ENCODE data around the gene MYO5A.

The MYO5A gene

DNA sequence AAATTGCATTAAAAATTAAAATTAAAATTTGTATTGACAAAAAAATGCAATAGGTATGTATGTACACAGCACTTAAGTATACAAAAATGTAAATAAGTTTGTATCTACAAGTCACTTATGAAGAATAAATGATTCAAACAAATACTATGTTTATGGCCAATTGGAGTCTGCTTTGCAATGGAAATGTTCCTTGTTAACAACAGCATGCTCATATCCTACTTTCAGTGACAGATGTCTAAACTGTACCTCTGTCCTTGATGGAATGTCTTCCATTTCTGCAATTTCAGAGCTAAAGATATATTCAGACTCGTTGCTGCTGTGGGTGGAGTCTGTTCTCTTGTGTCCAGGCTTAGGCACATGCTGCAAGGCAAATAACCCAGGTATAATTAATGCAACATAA lies 169.0 kb downstream of the MYO5A start:
- DNase-seq, result no peak

DNA sequence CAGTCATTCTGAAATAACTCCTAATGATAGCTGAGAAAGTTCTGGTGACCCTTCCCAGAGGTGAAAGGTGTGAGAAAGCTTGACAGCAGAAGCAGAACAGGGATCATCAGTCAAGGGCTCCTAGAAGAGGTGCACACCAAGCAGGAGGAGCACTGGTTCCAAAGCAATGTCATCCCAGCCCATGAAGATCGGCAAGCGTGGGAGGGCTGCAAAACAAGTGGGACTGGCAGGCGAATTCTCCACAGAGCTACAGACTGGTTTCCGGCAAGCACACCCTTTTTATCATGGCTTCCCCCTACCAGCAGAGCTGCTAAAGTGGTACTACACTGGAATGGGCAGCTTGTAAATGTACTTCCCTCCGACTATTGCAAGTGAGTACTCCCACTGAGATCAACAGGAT lies 170.7 kb downstream of the MYO5A start:
- DNase-seq, result no peak

GRCh38 chr15:52352086-52352485 lies 176.6 kb downstream of the MYO5A start:
- no peak for DNase-seq

- no peak for DNase-seq
Measured at GRCh38 chr15:52351206-52351908, 177.3 kb downstream of the MYO5A start.

DNA sequence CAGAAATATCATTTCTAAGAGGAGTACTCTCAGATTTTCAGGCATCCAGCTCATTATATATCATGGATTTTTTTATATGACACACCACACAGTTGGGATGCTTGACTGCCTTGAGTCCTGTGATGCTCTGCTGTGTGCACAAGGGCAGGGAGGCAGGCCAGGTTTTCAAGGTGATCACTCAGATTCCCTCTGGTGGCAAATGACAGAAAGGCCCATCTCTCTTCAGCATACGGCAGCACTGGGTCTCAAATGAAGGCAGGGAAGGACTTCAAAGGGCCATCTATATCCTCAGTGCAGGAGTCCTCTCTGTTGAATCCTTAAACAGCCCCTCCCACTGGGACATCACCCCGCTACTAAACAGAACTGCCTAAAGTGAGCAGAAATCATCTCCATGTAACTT lies 178.3 kb downstream of the MYO5A start:
- no peak for DNase-seq

GRCh38 chr15:52349052-52349700 lies 179.5 kb downstream of the MYO5A start:
- DNase-seq, result no peak

DNA sequence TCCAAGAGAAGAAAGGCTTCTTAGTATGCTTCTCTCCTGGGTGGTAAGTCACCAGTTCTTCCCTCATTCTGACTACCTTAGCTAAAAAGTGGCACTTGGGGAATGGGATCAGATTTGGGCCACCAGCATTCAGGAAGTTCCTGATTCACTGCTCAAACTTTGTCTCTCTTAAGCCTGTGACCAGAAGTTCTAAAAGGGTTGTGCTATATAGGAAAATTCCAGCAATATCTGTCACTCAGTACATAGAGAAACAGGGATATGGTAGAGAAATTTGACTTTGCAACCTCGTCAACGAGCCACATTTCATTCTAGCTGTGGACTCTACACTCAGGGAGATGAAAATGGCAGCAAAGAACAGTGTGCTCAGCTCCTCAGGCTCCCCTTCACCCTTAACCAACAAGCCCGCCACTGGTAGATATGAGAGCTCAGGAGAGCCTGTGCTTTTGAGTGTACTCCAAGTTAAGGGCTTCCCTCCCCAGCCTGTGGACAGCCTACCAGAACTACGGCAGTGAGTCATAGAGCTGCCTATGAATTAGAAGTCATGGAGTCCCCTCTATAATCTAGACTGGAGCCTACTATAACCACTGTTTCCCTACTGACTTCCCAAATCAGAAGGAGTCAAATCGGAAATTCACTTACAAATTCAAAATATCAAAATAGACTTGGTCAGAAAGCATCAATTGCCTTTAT lies 180.5 kb downstream of the MYO5A start:
- DNase-seq, result no peak

DNA sequence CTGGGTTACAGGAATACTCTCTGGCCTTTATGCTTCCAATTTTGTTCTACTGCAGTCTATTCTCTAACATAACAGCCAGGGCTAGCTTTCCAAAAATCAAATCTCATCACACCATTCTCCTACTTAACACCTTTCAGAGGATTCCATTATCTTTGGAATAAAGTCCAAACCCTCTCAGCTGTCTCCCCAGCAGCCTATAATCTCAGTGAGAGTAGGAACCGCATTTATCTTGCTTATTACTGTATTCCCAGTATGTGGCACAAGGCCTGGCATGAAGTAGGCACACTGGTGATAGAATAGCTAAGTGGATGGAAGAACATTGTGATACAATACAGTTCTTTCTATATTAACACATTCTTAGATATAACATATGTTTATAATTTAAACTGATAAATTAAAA lies 184.1 kb downstream of the MYO5A start:
- no peak for DNase-seq

- no peak for DNase-seq
Measured at GRCh38 chr15:52343831-52344230, 184.8 kb downstream of the MYO5A start.

- DNase-seq, result no peak
Measured at GRCh38 chr15:52340093-52340492, 188.6 kb downstream of the MYO5A start.

- no peak for DNase-seq
Measured at GRCh38 chr15:52338891-52339290, 189.8 kb downstream of the MYO5A start.

- DNase-seq, result no peak
Measured at GRCh38 chr15:52338058-52338457, 190.6 kb downstream of the MYO5A start.

GRCh38 chr15:52337198-52337853 lies 191.4 kb downstream of the MYO5A start:
- DNase-seq, result no peak

GRCh38 chr15:52336529-52336928 lies 192.2 kb downstream of the MYO5A start:
- no peak for DNase-seq

- no peak for DNase-seq
Measured at GRCh38 chr15:52334491-52335160, 194.1 kb downstream of the MYO5A start.

GRCh38 chr15:52331490-52332240 lies 197.0 kb downstream of the MYO5A start:
- DNase-seq, result peak; percentile 55

DNA sequence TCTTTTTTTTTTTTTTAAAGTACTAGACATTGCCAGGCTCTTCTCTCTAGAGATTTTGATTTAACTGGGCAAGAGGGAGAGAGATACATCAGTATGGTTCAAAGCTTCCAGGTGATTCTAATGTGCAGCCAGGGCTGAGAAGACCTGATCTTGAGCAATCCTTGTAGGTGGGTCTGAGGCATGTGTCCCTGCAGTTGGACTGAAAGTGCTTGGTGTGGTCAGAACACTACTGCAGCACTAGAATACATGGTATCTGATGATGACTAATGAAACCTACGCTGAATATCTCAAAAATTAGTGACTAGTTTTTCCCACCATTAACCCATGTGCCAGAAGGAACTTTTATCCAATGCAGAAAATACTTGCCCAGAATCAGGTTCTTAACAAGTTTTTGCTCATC lies 198.7 kb downstream of the MYO5A start:
- DNase-seq, result no peak

- DNase-seq, result no peak
Measured at GRCh38 chr15:52329150-52329549, 199.5 kb downstream of the MYO5A start.

- DNase-seq, result no peak
Measured at GRCh38 chr15:52328680-52329079, 200.0 kb downstream of the MYO5A start.

DNA sequence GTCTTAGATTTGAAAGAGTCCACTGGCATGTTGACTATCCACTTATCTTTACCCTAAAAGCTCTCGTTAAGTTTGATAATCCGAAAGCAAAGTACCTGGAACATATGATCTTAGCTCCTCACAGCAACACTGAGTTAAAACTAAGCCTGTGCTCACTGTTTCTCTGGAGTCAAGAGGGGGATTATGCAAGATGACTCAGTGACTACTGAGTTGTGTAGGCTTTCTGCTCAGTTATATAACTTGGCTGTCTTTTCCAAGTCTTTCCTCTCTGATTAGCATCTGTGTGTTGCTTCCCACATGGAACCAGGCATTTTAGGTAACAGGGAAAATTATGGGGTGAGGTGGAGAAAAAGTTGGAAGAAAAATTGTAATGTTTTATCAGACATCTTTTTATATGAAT lies 201.9 kb downstream of the MYO5A start:
- no peak for DNase-seq

DNA sequence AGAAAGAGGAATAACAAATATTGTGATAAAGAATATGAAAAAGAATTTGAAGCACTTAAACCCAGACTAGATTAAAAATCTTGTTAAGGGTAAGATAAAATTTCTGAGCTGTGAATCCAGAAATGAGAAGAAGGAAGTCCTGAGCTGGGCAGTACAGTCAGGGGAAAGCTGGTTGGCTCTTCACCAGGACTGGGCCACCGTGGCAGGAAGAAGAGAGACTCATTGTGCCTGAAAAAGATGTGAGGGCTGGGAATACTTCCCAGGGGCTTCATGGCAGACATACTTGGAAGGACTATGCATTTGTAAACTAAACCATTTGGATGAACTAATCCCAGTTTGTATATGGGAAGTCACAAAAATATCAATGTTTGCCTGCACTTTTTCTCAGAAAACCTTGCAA lies 204.6 kb downstream of the MYO5A start:
- no peak for DNase-seq

DNA sequence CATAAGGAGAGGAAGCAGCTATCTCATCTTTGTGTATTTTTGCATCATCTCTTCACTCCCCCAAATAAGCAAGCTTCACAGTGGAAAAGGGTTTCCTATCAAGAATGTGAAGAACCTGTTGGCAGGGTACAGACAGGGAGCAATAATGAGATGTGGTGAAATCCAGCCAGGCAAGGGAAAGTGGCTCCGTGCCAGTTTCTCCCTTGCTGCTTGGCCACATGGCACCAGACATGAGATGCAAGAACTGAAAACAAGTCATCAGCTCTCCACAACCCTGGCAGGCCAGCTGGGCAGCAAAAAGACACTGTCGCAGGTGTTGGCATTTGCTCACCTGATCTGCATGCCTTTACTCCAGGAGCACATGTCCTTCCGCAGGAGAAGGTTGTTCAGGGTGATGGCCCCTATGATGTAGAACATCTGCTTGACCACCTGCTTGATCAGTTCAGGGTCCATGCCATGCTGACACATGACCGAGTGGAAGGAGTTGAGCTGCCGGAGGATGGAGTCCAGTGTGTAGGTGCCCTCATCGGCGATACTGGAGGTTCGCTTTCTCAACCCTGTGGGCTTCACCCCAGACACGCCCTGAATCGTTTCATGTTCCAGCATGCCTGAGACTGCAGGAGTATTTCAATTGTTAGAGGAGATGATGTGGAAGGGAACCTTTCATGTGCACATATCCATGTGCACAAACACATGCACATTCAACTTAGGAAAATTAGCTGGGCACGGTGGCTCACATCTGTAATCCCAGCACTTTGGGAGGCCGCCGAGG lies 209.8 kb downstream of the MYO5A start:
- no peak for DNase-seq

Data from activated CD4-positive, alpha-beta T cell treated with anti-CD3 and anti-CD28 coated beads for 48 hours (primary cell).